HepG2 (cell line): ENCODE measurements around the gene AP2A2. TPM values are rescaled to one million over a fixed set of nuclear protein-coding genes. Genes with fewer than 3 reads are reported as not detected.

Experiments used
- BHLHE40 ChIP-seq: IDR thresholded peaks from 2 replicates; pipeline ENCODE4 v1.6.1; 2011; ENCODE audit warnings: low read length, improper control_type of control experiment
- EHMT2 ChIP-seq: fragments of 200-600 bp; sonication (generic); IDR thresholded peaks from 2 replicates; pipeline ENCODE4 v1.7.0; 2017; ENCODE audit warnings: antibody characterized with exemption, low read depth, low read length, borderline replicate concordance
- FOXP1 ChIP-seq, 2 experiments: fragments of 450-650 bp in 1 of 2; IDR thresholded peaks; 2 replicates each; pipeline ENCODE4 v1.6.1; 2017 to 2018; ENCODE audit warnings: antibody characterized with exemption in 1 of 2
- GPN1 ChIP-seq: sonication (generic); formaldehyde crosslinking; IDR thresholded peaks from 2 replicates; pipeline ENCODE4 v1.5.1; 2020; ENCODE audit warnings: missing genetic modification reagents, borderline replicate concordance
- REPIN1 ChIP-seq: sonication (generic); formaldehyde crosslinking; IDR thresholded peaks from 2 replicates; pipeline ENCODE4 v1.8.0; 2022; ENCODE audit warnings: missing genetic modification reagents, low read depth, mild to moderate bottlenecking, borderline replicate concordance
- SNAPC2 ChIP-seq: sonication (generic); formaldehyde crosslinking; IDR thresholded peaks from 2 replicates; pipeline ENCODE4 v1.8.1; 2022; ENCODE audit warnings: mild to moderate bottlenecking, missing genetic modification reagents
- ZFP36L2 ChIP-seq: sonication (generic); formaldehyde crosslinking; IDR thresholded peaks from 2 replicates; pipeline ENCODE4 v1.4.0; 2020; ENCODE audit warnings: missing genetic modification reagents
- ZNF354B ChIP-seq: sonication (generic); formaldehyde crosslinking; IDR thresholded peaks from 2 replicates; pipeline ENCODE4 v1.8.0; 2022; ENCODE audit warnings: mild to moderate bottlenecking, missing genetic modification reagents
- ZNF367 ChIP-seq: sonication (generic); formaldehyde crosslinking; IDR thresholded peaks from 2 replicates; pipeline ENCODE4 v1.4.0; 2020; ENCODE audit warnings: missing genetic modification reagents, borderline replicate concordance
- ZNF7 ChIP-seq: IDR thresholded peaks from 2 replicates; pipeline ENCODE4 v1.6.1; 2016; ENCODE audit warnings: missing biosample characterization, missing genetic modification reagents
- ZSCAN31 ChIP-seq: sonication (generic); formaldehyde crosslinking; IDR thresholded peaks from 2 replicates; pipeline ENCODE4 v1.5.0; 2020; ENCODE audit warnings: low read depth, mild to moderate bottlenecking, missing genetic modification reagents
- polyA plus RNA-seq, 8 experiments: library from polyadenylated mRNA; depleted of rRNA in 3 of 8; stranded (reverse) in 7 of 8; unstranded in 1 of 8; fragments of >200 nt; fragmentation: Illumina TruSeq in 4 of 8; extraction: Trizol in 4 of 8; gene quantifications; 2 replicates each; pipeline versions ENCODE4 v1.2.1 to v1.2.3, GENCODE V29; 2011 to 2016; ENCODE audit warnings: low read depth in 4 of 8, missing spikeins in 1 of 8, mixed read lengths in 1 of 8; ENCODE audit not compliant: insufficient read depth in 1 of 8
- total RNA-seq, 5 experiments: library from RNA; depleted of rRNA; stranded (reverse); fragments of >200 nt; fragmentation: Illumina TruSeq; extraction: Trizol; gene quantifications; 2 replicates each; pipeline ENCODE4 v1.2.3, GENCODE V29; 2016; ENCODE audit warnings: low read depth in 1 of 5
- TF ChIP-seq, protein P1 (sequence below): sonication (generic); formaldehyde crosslinking; IDR thresholded peaks from 2 replicates; pipeline ENCODE4 v1.4.0; 2020; ENCODE audit warnings: missing genetic modification reagents
- TF ChIP-seq, protein P2 (sequence below): sonication (generic); formaldehyde crosslinking; IDR thresholded peaks from 2 replicates; pipeline ENCODE4 v1.9.0; 2021; ENCODE audit warnings: missing genetic modification reagents, mild to moderate bottlenecking, borderline replicate concordance
- TF ChIP-seq, protein P3 (sequence below), 2 experiments: sonication (generic) in 1 of 2; formaldehyde crosslinking in 1 of 2; IDR thresholded peaks; 2 replicates each; pipeline versions ENCODE4 v1.4.0 to v1.6.1; 2016 to 2020; ENCODE audit warnings: borderline replicate concordance in 1 of 2, low read depth in 1 of 2, mild to moderate bottlenecking in 1 of 2, missing genetic modification reagents in 1 of 2
- TF ChIP-seq, protein P4 (sequence below), 2 experiments: fragments of 450-650 bp in 1 of 2; sonication (generic) in 1 of 2; formaldehyde crosslinking; IDR thresholded peaks; 2 replicates each; pipeline versions ENCODE4 v1.5.0 to v1.8.0; 2020 to 2022; ENCODE audit warnings: mild to moderate bottlenecking in 1 of 2, missing genetic modification reagents in 1 of 2
- TF ChIP-seq, protein P5 (sequence below): sonication (generic); formaldehyde crosslinking; IDR thresholded peaks from 2 replicates; pipeline ENCODE4 v1.4.0; 2020; ENCODE audit warnings: missing genetic modification reagents

The AP2A2 gene
- total and polyA plus RNA-seq, 2 of the 13 experiments (the other 11 are each of a cell fraction or from before 2014, with no cell fraction given): 25.7 to 75.7 TPM

DNA sequence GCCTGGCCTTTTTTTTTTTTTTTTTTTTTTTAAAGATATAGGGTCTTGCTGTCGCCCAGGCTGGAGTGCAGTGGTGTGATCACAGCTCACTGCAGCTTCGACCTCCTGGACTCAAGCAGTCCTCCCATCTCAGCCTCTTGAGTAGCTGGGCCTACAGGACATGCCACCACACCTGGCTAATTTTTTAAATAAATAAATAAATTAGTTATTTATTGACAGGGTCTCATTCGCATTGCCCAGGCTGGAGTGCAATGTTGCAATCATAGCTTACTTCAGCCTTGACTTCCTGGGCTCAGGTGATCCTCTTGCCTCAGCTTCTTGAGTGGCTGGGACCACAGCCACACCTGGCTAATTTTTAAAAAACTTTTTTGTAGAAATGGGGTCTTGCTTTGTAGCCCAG is 10.5 kb downstream of the AP2A2 start (continued):
- no peak for TF ChIP-seq EHMT2
- TF ChIP-seq, protein P1, sequence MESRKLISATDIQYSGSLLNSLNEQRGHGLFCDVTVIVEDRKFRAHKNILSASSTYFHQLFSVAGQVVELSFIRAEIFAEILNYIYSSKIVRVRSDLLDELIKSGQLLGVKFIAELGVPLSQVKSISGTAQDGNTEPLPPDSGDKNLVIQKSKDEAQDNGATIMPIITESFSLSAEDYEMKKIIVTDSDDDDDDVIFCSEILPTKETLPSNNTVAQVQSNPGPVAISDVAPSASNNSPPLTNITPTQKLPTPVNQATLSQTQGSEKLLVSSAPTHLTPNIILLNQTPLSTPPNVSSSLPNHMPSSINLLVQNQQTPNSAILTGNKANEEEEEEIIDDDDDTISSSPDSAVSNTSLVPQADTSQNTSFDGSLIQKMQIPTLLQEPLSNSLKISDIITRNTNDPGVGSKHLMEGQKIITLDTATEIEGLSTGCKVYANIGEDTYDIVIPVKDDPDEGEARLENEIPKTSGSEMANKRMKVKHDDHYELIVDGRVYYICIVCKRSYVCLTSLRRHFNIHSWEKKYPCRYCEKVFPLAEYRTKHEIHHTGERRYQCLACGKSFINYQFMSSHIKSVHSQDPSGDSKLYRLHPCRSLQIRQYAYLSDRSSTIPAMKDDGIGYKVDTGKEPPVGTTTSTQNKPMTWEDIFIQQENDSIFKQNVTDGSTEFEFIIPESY (CRISPR knock-in tag): no peak
- no peak for TF ChIP-seq FOXP1 (IDR thresholded peaks at IDR 0.05)
- TF ChIP-seq FOXP1 (CRISPR knock-in tag; IDR thresholded peaks at IDR 0.05): peak; percentile 43; the same call in 1 of the 2 replicates
- TF ChIP-seq ZNF367: no peak
- TF ChIP-seq ZNF7 (CRISPR knock-in tag): no peak
- TF ChIP-seq, protein P2, sequence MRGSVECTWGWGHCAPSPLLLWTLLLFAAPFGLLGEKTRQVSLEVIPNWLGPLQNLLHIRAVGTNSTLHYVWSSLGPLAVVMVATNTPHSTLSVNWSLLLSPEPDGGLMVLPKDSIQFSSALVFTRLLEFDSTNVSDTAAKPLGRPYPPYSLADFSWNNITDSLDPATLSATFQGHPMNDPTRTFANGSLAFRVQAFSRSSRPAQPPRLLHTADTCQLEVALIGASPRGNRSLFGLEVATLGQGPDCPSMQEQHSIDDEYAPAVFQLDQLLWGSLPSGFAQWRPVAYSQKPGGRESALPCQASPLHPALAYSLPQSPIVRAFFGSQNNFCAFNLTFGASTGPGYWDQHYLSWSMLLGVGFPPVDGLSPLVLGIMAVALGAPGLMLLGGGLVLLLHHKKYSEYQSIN (CRISPR knock-in tag): no peak
- TF ChIP-seq REPIN1 (CRISPR knock-in tag): no peak
- no peak for TF ChIP-seq ZSCAN31 (CRISPR knock-in tag)
- no peak for TF ChIP-seq BHLHE40
- no peak for TF ChIP-seq GPN1 (CRISPR knock-in tag)
- TF ChIP-seq, protein P3, sequence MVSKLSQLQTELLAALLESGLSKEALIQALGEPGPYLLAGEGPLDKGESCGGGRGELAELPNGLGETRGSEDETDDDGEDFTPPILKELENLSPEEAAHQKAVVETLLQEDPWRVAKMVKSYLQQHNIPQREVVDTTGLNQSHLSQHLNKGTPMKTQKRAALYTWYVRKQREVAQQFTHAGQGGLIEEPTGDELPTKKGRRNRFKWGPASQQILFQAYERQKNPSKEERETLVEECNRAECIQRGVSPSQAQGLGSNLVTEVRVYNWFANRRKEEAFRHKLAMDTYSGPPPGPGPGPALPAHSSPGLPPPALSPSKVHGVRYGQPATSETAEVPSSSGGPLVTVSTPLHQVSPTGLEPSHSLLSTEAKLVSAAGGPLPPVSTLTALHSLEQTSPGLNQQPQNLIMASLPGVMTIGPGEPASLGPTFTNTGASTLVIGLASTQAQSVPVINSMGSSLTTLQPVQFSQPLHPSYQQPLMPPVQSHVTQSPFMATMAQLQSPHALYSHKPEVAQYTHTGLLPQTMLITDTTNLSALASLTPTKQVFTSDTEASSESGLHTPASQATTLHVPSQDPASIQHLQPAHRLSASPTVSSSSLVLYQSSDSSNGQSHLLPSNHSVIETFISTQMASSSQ (IDR thresholded peaks at IDR 0.05; ENCODE audit: low read depth): peak; percentile 78
- TF ChIP-seq, protein P3 (CRISPR knock-in tag; IDR thresholded peaks at IDR 0.05; ENCODE audit: borderline replicate concordance): peak; percentile 44; the same call in 1 of the 2 replicates
- TF ChIP-seq, protein P4, sequence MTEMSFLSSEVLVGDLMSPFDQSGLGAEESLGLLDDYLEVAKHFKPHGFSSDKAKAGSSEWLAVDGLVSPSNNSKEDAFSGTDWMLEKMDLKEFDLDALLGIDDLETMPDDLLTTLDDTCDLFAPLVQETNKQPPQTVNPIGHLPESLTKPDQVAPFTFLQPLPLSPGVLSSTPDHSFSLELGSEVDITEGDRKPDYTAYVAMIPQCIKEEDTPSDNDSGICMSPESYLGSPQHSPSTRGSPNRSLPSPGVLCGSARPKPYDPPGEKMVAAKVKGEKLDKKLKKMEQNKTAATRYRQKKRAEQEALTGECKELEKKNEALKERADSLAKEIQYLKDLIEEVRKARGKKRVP (CRISPR knock-in tag; IDR thresholded peaks at IDR 0.05): peak in 1 of 2 experiments; percentile 55; a peak in 1 of 4 replicates
- no peak for TF ChIP-seq SNAPC2
- no peak for TF ChIP-seq ZNF354B
- no peak for TF ChIP-seq ZFP36L2 (CRISPR knock-in tag)
- TF ChIP-seq, protein P5, sequence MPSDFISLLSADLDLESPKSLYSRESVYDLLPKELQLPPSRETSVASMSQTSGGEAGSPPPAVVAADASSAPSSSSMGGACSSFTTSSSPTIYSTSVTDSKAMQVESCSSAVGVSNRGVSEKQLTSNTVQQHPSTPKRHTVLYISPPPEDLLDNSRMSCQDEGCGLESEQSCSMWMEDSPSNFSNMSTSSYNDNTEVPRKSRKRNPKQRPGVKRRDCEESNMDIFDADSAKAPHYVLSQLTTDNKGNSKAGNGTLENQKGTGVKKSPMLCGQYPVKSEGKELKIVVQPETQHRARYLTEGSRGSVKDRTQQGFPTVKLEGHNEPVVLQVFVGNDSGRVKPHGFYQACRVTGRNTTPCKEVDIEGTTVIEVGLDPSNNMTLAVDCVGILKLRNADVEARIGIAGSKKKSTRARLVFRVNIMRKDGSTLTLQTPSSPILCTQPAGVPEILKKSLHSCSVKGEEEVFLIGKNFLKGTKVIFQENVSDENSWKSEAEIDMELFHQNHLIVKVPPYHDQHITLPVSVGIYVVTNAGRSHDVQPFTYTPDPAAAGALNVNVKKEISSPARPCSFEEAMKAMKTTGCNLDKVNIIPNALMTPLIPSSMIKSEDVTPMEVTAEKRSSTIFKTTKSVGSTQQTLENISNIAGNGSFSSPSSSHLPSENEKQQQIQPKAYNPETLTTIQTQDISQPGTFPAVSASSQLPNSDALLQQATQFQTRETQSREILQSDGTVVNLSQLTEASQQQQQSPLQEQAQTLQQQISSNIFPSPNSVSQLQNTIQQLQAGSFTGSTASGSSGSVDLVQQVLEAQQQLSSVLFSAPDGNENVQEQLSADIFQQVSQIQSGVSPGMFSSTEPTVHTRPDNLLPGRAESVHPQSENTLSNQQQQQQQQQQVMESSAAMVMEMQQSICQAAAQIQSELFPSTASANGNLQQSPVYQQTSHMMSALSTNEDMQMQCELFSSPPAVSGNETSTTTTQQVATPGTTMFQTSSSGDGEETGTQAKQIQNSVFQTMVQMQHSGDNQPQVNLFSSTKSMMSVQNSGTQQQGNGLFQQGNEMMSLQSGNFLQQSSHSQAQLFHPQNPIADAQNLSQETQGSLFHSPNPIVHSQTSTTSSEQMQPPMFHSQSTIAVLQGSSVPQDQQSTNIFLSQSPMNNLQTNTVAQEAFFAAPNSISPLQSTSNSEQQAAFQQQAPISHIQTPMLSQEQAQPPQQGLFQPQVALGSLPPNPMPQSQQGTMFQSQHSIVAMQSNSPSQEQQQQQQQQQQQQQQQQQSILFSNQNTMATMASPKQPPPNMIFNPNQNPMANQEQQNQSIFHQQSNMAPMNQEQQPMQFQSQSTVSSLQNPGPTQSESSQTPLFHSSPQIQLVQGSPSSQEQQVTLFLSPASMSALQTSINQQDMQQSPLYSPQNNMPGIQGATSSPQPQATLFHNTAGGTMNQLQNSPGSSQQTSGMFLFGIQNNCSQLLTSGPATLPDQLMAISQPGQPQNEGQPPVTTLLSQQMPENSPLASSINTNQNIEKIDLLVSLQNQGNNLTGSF: no peak
